ENCODE results near the gene SNX10. TPM values are rescaled to one million over a fixed set of nuclear protein-coding genes. Genes with fewer than 3 reads are reported as not detected.

SNX10 gene
- total and polyA plus RNA-seq, 2 of the 8 experiments (the other 6 are each of a cell fraction or from before 2014, with no cell fraction given) = 4.4 to 9.6 TPM

DNA sequence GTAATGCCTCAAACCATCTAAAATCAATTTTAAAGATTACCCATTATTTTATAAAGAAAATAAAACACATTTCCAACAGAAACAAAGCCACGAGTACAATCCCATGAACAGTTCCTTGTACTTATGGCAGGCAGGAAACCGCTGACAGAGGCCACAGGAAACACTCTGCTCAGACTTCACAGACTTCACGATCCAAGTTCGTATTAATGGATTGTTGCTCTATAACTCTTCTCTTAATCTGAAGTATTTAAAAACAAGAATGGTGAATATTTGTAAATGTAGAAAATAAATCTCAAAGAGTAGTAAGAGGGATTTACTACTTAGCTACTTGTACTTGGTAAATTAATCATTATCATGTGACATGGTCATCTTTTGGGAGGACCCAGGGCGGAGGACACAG is 78.3 kb downstream of the SNX10 start:
- H4K8ac ChIP-seq (ENCODE audit: extremely low read depth, insufficient read depth, low read length) = no peak overlapping the region
- no peak overlapping the region for H2AFZ ChIP-seq (ENCODE audit: low read length)
- no peak overlapping the region for H3K4ac ChIP-seq (replicated peaks; ENCODE audit: insufficient read length, low read depth, low read length)
- no peaks in the 10 kb centered on the region for H3K23me2 ChIP-seq (ENCODE audit: low read depth, low read length)
- H3K23ac ChIP-seq (ENCODE audit: insufficient read length) = no peak overlapping the region
- H2BK15ac ChIP-seq (ENCODE audit: low read length) = no peak overlapping the region
- H3K14ac ChIP-seq (ENCODE audit: insufficient read length) = no peak overlapping the region
- H2BK120ac ChIP-seq (replicated peaks; ENCODE audit: low read depth, low read length) = no peak overlapping the region
- FAIRE-seq (no peak), DNase-seq (ENCODE audit: low read depth in 1 of 2, low spot score in 2 of 2) (no peak)
- H3K79me2 ChIP-seq (ENCODE audit: control insufficient read depth in 1 of 2, insufficient read depth in 2 of 2, low read length in 2 of 2) = no peaks in the 10 kb centered on the region
- H3K4me1 ChIP-seq (replicated peaks in 1 of 4; ENCODE audit: control insufficient read depth in 3 of 4, insufficient read depth in 4 of 4, low read length in 3 of 4) = no peaks in the 10 kb centered on the region; a peak in 2 of 7 replicates
- H3K27me3 ChIP-seq (replicated peaks in 1 of 4; ENCODE audit: control insufficient read depth in 3 of 4, extremely low read depth in 1 of 4, insufficient read depth in 3 of 4, low read length in 3 of 4) = no peaks in the 10 kb centered on the region
- H3K9ac ChIP-seq (replicated peaks in 1 of 4; ENCODE audit: extremely low read depth in 1 of 4, low read depth in 3 of 4, low read length in 3 of 4) = no peak overlapping the region
- no peaks in the 10 kb centered on the region for H3K36me3 ChIP-seq (ENCODE audit: control insufficient read depth in 2 of 4, insufficient read depth in 4 of 4, low read length in 3 of 4)
- H3K4me3 ChIP-seq (ENCODE audit: extremely low read depth in 1 of 4, insufficient read depth in 2 of 4, low read depth in 3 of 4, low read length in 4 of 4) = no peak overlapping the region
- no peaks in the 10 kb centered on the region for H3K79me1 ChIP-seq (ENCODE audit: low read depth, low read length)
- no peak overlapping the region for H3K56ac ChIP-seq (replicated peaks; ENCODE audit: insufficient read length, low read depth, low read length)
- H2BK5ac ChIP-seq (ENCODE audit: low read depth, low read length) = no peak overlapping the region
- H2BK20ac ChIP-seq (ENCODE audit: low read length) = no peak overlapping the region
- WGBS, 2 experiments (ENCODE audit: extremely low coverage in 1 of 2, insufficient coverage in 1 of 2, insufficient read length in 1 of 2, insufficient replicate concordance in 2 of 2, low coverage in 1 of 2, low lambda C conversion rate in 2 of 2, missing lambda C conversion rate in 1 of 2) = 84% methylated on average over 5 of the region's 5 CpGs; no CpG with 5 or more reads in 1 of the 2 experiments
- no peak overlapping the region for H2AK5ac ChIP-seq (ENCODE audit: low read depth, low read length)
- ChIA-PET CTCF (ENCODE audit: partially characterized antibody) (interaction anchor here (0.7 to 2.9 kb wide), 68 partner anchors 8 to 809 kb away, joined by 3 to 59 read pairs (median 4); no protein-coding TSS in a partner anchor), POLR2A (ENCODE audit: partially characterized antibody) (interaction anchor here (0.7 to 0.9 kb wide), 3 partner anchors 168 to 179 kb away, joined by 3 to 4 read pairs (median 3); no protein-coding TSS in a partner anchor)
- H4K20me1 ChIP-seq (replicated peaks in 1 of 2; ENCODE audit: control insufficient read depth in 1 of 2, insufficient read depth in 2 of 2, low read length in 2 of 2) = no peaks in the 10 kb centered on the region
- no peak overlapping the region for H3K27ac ChIP-seq (ENCODE audit: low read depth, low read length)
- H3K4me2 ChIP-seq (ENCODE audit: insufficient read depth in 1 of 2, low read depth in 2 of 2, low read length in 2 of 2) = no peak overlapping the region
- no peak overlapping the region for H4K5ac ChIP-seq (ENCODE audit: insufficient read length, low read depth, low read length)
- no peak overlapping the region for H3K18ac ChIP-seq (ENCODE audit: extremely low read depth, low read length)
- no peak overlapping the region for H2BK12ac ChIP-seq (ENCODE audit: low read depth, low read length)
- H3K9me3 ChIP-seq (ENCODE audit: insufficient read depth in 2 of 2, low read depth in 1 of 2, low read length in 1 of 2) = no peaks in the 10 kb centered on the region
- no peak overlapping the region for H4K91ac ChIP-seq (replicated peaks; ENCODE audit: insufficient read length, low read length)
- TF ChIP-seq RXRA (IDR thresholded peaks at IDR 0.05; ENCODE audit: insufficient read depth, low read depth, low read length) (no peak), PHF8 (conservative IDR thresholded peaks at IDR 0.05; ENCODE audit: low read depth, low read length) (no peak), TAF1 (IDR thresholded peaks at IDR 0.05; ENCODE audit: low read depth, low read length) (no peak), POLR2A (IDR thresholded peaks at IDR 0.05; ENCODE audit: control extremely low read depth in 1 of 2, low read depth in 2 of 2, low read length in 2 of 2) (no peak), CHD2 (IDR thresholded peaks at IDR 0.05; ENCODE audit: low read length) (no peak), RFX5 (IDR thresholded peaks at IDR 0.05; ENCODE audit: borderline replicate concordance, low read depth, low read length) (no peak), TCF12 (IDR thresholded peaks at IDR 0.05; ENCODE audit: low read depth, low read length) (no peak), SUZ12 (IDR thresholded peaks at IDR 0.05; ENCODE audit: low read length) (no peak), EZH2 (IDR thresholded peaks at IDR 0.05; ENCODE audit: low read depth, low read length, severe bottlenecking) (no peak), YY1 (IDR thresholded peaks at IDR 0.05; ENCODE audit: low read depth, low read length) (no peak), TAF7 (optimal IDR thresholded peaks at IDR 0.05; ENCODE audit: borderline replicate concordance, low read depth, low read length) (no peak), RAD21 (IDR thresholded peaks at IDR 0.05 in 1 of 2, conservative IDR thresholded peaks at IDR 0.05 in 1 of 2; ENCODE audit: low read depth in 2 of 2, low read length in 2 of 2) (no peak), HDAC2 (IDR thresholded peaks at IDR 0.05; ENCODE audit: borderline replicate concordance in 1 of 2, low read depth in 2 of 2, low read length in 2 of 2) (no peak), GTF2F1 (IDR thresholded peaks at IDR 0.05; ENCODE audit: borderline replicate concordance, low read depth, low read length) (no peak)

Measured in H1 (cell line).